Retina (tissue), 1 donor: ENCODE data around the gene NTM.
A peak's percentile ranks its signal among the peaks of the same experiment; 100 is the strongest.

Experiments used
- DNase-seq: peaks from one replicate; pipeline ENCODE4 v3.0.0-alpha.2; 2016

The NTM gene

DNA sequence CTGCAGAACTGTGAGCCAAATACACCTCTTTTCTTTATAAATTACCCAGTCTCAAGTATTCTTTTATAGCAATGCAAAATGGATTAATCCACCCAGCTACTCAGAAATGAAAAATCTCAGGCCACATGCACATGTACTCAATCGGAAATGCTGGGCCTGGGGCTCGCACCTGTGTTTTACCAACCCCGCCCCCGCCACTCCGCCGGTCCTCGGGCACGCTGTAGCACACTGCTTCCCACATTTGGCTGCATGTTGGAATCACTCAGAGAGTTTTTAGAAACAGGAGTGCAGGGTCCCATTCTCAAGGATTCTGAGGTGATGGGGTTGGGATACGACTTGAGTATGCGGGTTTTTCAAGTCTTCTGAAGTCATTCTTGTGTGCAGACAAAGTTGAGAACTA, 284.4 kb downstream of the NTM start:
- DNase-seq = no peak

GRCh38 chr11:131656179-131656838, 285.9 kb downstream of the NTM start:
- DNase-seq = no peak

GRCh38 chr11:131656839-131657211, 286.4 kb downstream of the NTM start:
- peak; percentile 47 for DNase-seq

DNA sequence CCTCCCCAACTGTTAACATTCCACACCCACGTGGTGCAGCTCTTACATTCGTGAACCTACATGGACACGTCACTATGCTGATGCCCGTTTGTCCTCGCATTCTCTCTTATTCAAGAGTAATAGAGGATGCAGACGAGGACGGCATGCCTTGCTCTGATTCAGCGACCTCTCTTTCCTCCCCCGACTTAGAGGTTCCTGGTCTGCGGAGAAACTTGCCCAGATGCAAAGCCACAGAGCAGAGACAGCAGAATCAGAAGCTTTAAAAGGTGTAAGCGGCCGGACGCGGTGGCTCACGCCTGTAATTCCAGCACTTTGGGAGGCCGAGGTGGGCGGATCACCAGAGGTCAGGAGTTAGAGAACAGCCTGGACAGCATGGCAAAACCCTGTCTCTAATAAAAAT, 288.0 kb downstream of the NTM start:
- no peak for DNase-seq

GRCh38 chr11:131658952-131659351, 288.5 kb downstream of the NTM start:
- DNase-seq = no peak

DNA sequence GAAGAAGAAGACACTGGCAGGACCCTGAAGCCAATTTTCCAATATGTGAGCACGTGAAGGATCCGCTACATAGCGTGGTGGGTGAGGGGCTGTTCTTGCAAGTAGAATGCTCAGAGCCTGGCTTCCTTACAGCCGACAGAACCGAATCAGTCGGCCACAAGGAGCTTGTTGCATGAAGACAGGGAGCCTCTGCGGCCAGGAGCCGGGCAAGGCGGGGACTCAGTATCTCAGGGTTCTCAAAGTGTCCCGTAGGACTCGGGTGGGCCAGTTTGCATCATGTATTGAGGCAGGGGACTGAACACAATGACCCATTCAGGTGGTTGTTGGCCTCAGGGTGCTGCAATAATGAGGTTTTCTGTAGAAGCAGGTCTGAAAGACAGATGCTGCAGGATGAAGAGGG, 289.5 kb downstream of the NTM start:
- DNase-seq = no peak

DNA sequence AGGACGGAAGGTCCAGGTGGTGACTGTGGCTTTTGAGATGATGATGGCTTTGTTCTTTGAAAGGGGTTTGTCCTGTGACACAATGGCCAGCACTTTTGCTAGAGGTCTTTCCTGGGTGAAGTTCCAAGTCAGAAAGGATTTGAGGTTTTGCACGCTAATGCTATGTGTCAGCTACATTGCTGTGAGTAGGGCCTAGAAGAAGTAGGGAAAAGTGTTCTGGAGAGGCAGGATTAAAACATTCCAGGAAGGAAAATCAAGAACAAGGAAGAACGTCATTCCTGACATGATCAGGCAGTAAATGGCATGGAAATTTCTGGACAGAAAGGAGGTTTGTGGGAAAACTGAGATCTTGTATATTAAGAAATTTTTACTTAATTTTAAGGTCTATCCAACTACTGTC, 290.7 kb downstream of the NTM start:
- DNase-seq = no peak

DNA sequence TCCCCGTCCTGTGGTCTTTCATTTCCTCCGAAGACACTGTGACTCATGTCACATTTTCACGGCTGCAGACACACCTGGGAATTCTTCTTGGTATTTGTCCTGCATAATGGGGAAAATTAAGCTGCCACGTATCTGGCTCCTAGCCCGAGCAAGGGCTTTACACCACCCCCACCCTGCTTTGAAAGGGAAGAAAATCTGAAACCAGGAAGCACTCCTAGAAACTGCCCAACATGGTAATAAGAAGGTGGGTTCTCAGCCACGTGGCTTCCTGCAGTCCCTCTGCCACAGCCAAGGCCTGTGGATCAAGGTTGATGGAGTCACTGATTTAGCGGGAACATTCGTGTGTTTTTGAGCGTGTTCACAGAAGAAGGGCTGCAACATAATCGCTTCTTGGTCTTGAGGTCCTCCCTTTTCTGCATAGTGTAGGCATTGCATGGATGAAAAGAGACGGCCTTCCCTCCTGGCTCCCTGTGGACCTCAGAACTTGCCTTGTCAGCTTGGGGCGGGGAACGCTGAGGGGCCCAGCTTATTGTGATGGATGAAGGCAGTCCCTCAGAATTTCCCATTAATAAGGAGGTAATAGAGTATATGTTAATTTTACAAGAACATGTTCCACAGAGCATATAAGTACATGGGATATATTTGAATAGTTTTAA, 292.0 kb downstream of the NTM start:
- DNase-seq = no peak

DNA sequence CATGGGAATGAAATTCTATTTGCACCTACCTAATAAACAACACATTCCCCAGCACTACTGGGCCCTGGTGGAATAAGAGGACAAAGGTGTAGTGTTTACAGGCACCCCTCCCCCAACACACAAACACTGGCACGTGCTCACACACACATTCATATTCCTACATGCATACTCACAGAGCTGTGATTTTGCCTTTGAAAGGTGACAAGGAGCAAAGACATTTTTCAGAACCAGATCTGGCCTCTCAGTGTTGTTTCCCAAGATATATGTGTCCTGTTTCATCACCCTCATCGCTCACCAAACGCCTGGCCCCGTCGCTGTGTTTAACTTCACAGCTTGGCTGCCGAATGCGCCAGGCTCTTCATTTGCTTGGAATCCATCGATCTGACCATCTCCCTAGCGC, 292.6 kb downstream of the NTM start:
- DNase-seq = no peak

DNA sequence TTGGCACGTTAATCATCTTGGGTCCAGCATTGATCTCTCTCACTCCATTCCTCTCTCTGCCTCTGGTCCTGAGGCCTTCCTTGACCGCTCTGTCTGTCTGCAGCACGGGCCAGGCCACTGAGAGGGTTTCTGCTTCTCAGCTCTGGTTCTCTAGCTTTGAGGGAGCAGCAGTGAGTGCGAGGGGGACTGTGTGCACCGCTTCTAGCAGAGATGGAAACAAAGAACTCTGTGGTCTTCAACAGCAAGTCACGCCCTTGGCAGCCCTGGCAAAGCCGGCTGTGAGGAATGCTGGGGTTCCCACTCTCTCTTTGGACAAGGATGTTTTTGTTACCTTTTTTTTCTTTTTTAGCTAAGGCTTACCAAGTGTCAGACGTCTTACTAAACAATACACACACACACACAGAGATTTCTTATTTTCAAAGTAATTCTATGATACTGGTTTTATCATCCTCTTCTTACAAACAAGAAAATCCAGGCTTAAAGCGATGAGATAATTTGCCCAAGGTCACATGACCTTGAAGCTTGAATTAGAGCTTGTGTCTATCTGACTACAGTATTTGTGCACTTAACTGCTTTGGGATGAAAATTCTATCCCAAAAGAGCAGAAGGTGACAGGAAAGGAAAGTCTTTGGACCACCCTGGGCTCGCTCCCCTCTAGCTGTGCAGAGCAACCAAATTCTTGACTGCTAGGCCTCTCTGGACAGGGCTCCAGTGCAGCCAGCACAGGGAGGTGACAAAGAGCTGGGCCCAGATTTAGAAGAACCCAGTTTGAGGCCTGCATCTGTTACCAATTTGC, 293.2 kb downstream of the NTM start:
- DNase-seq = no peak

DNA sequence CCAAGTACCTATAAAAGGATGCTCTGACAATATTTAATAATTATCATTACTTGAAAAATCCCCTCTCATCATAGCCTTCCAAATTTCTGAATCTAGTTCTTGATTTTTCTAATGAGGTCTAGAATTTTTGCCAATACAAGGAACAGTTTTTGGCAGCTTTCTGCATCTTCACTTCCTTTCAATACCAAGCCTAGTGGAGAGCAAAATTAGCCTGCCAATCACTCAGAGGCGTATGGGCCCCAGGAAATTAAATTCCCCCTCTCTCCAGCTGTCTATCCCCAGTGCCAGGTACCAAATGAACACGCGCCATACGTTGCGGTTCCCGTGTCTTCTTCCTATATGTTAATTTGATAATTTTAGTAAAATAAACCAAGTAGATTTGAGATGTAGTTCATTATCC, 293.9 kb downstream of the NTM start:
- DNase-seq = no peak

DNA sequence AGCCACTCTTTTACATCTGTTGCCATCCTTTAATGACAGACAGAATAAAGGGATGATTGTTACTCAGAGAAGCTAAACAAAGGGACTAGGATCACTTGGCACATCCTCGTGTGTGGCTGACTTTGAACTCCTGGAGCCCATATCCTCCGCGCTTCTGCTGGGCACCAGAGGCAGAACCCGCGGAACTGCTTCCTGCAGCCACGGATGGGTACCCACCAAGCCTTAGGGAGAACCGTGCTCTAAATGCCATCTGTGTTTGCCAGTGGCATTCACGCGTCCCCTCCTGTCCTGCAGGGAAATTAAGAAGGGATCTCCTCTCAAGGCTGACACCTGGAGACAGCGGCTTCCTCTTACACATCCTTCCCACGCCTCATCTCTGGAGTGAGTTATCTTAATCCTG, 294.4 kb downstream of the NTM start:
- DNase-seq = no peak

DNA sequence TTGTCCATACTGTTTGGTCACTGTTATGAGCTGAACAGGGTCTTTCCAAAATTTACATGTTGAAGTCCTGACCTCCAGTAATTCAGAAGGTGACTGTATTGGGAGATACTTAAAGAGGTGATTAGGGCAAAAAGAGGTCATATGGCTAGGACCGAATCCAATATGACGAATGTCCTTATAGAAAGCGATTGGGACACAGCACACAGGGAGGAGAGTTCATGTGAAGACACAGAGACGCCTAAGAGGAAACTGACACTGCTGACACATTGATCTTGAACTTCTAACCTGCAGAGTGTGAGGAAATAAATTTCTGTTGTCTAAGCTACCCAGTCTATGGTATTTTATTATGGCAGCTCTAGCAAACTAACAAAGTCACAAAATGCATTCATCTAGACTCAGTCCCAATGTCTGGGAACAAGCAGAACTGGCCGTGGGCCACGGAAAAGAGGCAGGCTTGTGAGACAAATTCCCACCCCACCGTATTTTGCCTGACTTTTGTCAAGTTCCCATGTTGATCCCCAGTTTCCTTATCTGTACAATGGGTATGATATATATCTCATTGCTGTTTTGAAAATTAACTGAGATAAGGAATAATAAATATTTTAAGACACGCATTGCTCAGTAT, 295.0 kb downstream of the NTM start:
- DNase-seq = no peak

DNA sequence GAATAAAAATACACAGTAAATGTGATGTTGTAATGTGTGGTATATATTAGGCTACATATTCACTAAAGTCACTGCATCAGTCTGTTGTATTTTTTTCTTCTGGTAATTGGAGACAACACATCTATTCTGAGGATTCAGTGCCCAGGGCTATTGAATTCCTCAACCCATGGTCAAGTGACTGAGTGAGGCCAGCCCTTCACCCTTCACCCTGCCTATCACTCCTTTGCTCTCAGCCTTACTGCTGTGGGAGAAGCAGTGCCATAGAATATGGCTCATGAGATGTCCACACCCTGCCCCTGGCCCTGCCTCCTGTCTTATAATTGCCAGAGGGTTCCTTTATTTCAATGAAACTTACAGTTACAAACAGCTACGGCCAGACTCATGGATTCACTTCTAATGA, 295.6 kb downstream of the NTM start:
- DNase-seq = no peak

GRCh38 chr11:131666617-131667016, 296.2 kb downstream of the NTM start:
- DNase-seq = no peak

- no peak for DNase-seq
Observed at GRCh38 chr11:131667566-131667965, 297.2 kb downstream of the NTM start.

DNA sequence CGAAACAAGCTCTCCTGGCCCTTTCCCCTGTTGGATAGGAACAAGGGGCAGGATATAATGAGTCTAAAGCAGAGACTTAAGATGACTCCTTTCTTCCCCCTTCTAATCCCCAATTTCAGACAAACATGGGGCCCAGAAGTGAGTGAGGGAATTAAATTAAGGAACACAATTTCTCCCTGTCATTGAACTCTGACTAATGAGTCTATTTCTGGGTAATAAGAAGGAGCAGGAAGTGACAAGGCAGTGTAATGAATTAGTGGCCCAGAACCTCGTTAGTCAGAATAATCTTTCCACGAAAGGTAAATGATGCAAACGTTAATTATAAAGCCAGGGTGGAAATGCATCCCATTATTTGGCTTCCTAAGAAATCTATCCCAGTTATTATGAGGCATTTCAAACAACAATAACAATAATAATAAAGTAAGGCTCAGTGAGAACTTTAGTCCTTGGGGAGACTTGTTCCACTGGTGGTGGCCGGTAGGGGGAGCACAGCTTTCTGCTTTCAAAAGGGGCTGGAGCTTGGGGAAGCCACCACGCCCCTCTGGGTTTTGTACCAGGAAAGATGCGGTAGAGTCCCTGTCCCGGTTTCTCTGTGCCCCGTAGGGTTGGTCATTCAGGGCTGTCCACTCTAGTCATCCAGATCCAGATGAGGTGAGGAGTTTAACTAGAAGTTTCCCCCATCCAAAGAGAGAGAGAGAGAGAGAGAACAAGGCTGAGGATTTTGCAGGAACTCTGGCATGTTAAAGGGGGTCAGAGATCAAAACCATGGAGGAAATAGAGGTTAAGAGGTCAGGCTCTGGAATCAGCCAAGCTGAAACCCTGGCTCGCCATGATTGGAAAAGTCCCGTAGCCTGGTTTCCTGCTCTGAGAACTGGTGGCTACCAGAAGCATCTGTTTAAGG, 298.3 kb downstream of the NTM start:
- DNase-seq = no peak

DNA sequence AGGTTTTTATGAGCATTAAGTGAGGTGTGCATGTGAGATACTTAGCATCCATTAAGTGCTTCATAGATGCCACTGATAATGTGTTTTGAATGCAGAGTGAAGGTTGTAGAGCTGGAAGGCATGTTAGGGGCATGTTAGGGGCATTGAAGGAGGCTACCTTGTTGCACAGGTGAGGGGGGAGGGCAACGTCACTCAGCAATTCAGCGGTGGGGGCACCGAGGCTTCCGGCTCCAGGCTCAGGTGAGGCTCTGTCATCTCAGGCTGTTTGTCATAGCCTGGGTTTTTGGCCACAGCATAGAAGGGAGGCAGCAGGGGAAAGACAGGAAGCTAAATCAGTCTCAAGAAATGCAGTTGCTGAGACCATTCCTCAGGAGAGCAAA, 299.0 kb downstream of the NTM start:
- no peak for DNase-seq

- no peak for DNase-seq
Observed at GRCh38 chr11:131670876-131671275, 300.5 kb downstream of the NTM start.

GRCh38 chr11:131671320-131671719, 300.9 kb downstream of the NTM start:
- DNase-seq = no peak

GRCh38 chr11:131671734-131672133, 301.3 kb downstream of the NTM start:
- DNase-seq = peak; percentile 63

- no peak for DNase-seq
Observed at GRCh38 chr11:131672191-131672590, 301.8 kb downstream of the NTM start.
